ENCODE measurements around the gene EXPH5.

Gene EXPH5

DNA sequence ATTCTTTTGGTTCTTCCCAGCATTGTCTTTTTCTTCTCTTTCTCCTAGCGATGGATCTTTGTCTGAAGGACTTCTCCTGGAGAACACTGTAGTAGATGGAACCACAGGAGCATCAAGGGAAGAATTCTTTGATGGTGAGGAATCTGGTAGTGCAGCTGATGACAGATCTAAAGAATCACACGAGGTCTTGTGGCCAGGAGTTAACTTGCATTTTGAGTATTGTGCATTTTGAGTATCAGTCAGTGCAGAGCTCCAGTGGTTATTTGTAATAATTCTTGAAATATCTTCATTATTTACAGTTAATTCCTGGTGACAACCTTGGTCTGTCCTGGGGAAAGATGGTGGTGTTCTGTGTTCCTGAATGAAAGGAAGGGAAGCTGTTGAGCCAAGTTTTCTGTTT is 80.9 kb downstream of the EXPH5 start:
- in situ Hi-C loops (cut with MboI; ENCODE audit: low pct_unique_long_range_greater_than_20kb, low sequenced_read_pairs, unreplicated experiment): no loop called here
- TF ChIP-seq, protein P1, sequence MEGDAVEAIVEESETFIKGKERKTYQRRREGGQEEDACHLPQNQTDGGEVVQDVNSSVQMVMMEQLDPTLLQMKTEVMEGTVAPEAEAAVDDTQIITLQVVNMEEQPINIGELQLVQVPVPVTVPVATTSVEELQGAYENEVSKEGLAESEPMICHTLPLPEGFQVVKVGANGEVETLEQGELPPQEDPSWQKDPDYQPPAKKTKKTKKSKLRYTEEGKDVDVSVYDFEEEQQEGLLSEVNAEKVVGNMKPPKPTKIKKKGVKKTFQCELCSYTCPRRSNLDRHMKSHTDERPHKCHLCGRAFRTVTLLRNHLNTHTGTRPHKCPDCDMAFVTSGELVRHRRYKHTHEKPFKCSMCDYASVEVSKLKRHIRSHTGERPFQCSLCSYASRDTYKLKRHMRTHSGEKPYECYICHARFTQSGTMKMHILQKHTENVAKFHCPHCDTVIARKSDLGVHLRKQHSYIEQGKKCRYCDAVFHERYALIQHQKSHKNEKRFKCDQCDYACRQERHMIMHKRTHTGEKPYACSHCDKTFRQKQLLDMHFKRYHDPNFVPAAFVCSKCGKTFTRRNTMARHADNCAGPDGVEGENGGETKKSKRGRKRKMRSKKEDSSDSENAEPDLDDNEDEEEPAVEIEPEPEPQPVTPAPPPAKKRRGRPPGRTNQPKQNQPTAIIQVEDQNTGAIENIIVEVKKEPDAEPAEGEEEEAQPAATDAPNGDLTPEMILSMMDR (IDR thresholded peaks at IDR 0.05; ENCODE audit: extremely low read depth, insufficient read depth, missing control alignments): no peak
- no peak for DNase-seq (ENCODE audit: low spot score)

DNA sequence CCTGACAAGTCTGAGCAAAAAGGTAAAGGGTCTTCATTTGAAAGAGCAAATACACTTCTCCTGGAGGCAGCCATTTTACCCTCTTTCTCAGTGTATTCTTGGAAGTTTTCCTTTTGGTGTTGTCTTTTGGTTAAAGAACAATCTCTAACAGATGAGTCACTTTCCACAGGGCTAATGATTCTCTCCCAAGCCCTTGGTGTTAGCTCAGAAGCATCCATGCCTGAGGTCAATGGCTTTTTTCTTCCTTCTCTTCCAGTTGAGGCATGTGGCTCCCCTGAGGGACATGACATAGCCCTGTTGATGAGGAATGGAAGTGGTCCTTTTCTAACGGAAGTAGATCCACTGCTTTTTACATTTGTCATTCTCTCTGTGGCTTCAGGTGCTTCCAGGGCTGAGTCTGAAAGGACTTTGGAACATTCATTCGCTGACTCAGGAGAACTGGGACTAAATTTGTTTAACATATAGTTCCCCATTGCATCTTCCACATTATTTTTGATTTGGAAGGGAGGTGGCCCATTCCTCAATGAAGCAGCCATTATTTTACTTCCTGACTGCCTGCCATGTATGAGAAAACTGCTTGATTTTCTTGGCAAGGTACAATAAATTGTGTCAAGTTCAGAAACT is 81.6 kb downstream of the EXPH5 start:
- DNase-seq (ENCODE audit: low spot score): no peak
- in situ Hi-C loops (cut with MboI; ENCODE audit: low pct_unique_long_range_greater_than_20kb, low sequenced_read_pairs, unreplicated experiment): no loop called here
- TF ChIP-seq, protein P1 (IDR thresholded peaks at IDR 0.05; ENCODE audit: extremely low read depth, insufficient read depth, missing control alignments): no peak

DNA sequence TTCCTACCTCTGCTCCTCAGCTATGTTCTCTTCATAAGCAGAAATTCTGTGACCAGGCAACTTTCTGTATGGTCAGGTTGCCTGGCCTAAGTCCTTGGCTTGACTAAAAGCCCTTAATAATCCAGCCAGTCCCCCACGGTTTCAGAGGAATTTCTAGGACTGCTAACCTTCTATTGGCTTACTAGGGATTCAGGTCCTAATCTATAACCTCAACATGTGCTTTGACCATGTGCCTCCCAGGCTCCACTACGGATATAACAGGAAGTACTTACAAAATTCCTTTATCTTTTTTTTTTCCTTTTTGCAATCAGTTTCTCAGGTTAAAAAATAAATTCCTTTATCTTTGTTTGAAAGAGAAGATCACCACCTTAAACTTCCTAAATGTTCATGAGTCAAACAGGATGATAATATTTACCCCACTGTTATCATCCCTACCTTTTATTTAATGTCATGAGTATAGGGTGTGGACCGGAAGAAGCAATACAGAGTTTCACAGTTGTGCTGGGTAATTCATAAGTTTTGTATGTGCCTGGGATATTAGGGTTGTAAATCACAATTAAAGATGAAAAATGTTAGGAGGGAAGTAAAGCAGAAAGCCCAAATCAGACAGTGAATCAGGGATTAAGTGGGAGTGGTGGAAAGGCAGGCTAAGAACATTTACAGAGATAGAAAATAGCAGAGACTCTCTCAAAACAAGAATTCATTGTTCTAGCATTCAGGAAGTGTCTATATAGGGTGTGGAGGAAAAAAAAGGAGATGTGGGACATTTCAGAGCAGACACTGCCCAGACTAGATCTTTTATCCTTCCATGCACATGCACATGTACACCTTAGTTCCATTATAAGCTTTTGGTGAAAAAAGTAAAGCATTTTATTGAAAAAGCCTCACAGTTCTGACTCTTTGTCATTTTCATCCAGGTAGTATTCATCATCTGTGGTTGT is 84.6 kb downstream of the EXPH5 start:
- no peak for DNase-seq (ENCODE audit: low spot score)
- in situ Hi-C loops (cut with MboI; ENCODE audit: low pct_unique_long_range_greater_than_20kb, low sequenced_read_pairs, unreplicated experiment): no loop called here
- TF ChIP-seq, protein P1 (IDR thresholded peaks at IDR 0.05; ENCODE audit: extremely low read depth, insufficient read depth, missing control alignments): no peak

GRCh38 chr11:108501396-108501795 is 92.2 kb downstream of the EXPH5 start:
- TF ChIP-seq, protein P1 (IDR thresholded peaks at IDR 0.05; ENCODE audit: extremely low read depth, insufficient read depth, missing control alignments): no peak
- no peak for DNase-seq (ENCODE audit: low spot score)
- in situ Hi-C loops (cut with MboI; ENCODE audit: low pct_unique_long_range_greater_than_20kb, low sequenced_read_pairs, unreplicated experiment): no loop called here

- no peak for DNase-seq (ENCODE audit: low spot score)
- TF ChIP-seq, protein P1 (IDR thresholded peaks at IDR 0.05; ENCODE audit: extremely low read depth, insufficient read depth, missing control alignments): no peak
- in situ Hi-C loops (cut with MboI; ENCODE audit: low pct_unique_long_range_greater_than_20kb, low sequenced_read_pairs, unreplicated experiment): no loop called here
Measured at GRCh38 chr11:108500721-108501120, 92.8 kb downstream of the EXPH5 start.

DNA sequence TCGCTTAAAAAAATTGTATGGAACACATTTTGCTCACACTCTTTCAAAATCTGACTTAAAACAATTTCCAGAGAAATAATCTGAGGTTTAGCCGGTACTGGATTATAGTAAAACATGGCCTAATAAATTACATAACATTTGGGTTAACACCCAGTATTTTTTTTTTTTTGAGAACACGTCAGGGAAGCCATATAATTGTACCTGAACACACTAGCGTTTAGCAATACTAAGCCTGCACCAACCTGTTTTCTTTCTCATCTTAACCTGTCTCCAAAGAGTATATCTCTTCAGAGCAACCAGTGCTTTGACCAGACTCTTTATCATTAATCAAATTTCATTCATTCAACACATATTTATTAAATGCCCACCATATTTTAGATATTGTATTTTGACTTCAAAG is 93.4 kb downstream of the EXPH5 start:
- in situ Hi-C loops (cut with MboI; ENCODE audit: low pct_unique_long_range_greater_than_20kb, low sequenced_read_pairs, unreplicated experiment): no loop called here
- DNase-seq (ENCODE audit: low spot score): no peak
- TF ChIP-seq, protein P1 (IDR thresholded peaks at IDR 0.05; ENCODE audit: extremely low read depth, insufficient read depth, missing control alignments): no peak

Data from GM13977 (cell line).